Neural cell (in vitro differentiated cells): ENCODE measurements around the gene SET.

ENCODE experiments used
- EP300 ChIP-seq: fragments of 450-650 bp; conservative IDR thresholded peaks from 2 replicates; pipeline ENCODE4 v1.6.1; 2014; ENCODE audit warnings: antibody characterized with exemption, mild to moderate bottlenecking, moderate library complexity; ENCODE audit not compliant: poor library complexity, severe bottlenecking
- EZH2 ChIP-seq: fragments of 200-600, 300-800 bp; shearing (Covaris generic), sonication (generic); IDR thresholded peaks from 2 replicates; pipeline ENCODE4 v1.6.1; 2014; ENCODE audit warnings: antibody characterized with exemption, low read length, borderline replicate concordance, mild to moderate bottlenecking; ENCODE audit not compliant: insufficient read depth, poor library complexity, severe bottlenecking
- POLR2AphosphoS5 ChIP-seq: IDR thresholded peaks from 2 replicates; pipeline ENCODE4 v1.6.1; 2012
- RAD21 ChIP-seq: fragments of 450-650 bp; conservative IDR thresholded peaks from 2 replicates; pipeline ENCODE4 v1.6.1; 2014; ENCODE audit warnings: antibody characterized with exemption, mild to moderate bottlenecking, moderate library complexity
- SMC3 ChIP-seq: fragments of 450-650 bp; conservative IDR thresholded peaks from 2 replicates; pipeline ENCODE4 v1.6.1; 2014; ENCODE audit warnings: antibody characterized with exemption, mild to moderate bottlenecking, moderate library complexity; ENCODE audit not compliant: poor library complexity
- TF ChIP-seq, protein P1 (sequence below): fragments of 450-650 bp; IDR thresholded peaks from 2 replicates; pipeline ENCODE4 v1.5.1; 2014; ENCODE audit warnings: antibody characterized with exemption, mild to moderate bottlenecking, moderate library complexity; ENCODE audit not compliant: poor library complexity, severe bottlenecking
- TF ChIP-seq, protein P2 (sequence below): IDR thresholded peaks from 2 replicates; pipeline ENCODE4 v1.6.1; 2012; ENCODE audit warnings: borderline replicate concordance

DNA sequence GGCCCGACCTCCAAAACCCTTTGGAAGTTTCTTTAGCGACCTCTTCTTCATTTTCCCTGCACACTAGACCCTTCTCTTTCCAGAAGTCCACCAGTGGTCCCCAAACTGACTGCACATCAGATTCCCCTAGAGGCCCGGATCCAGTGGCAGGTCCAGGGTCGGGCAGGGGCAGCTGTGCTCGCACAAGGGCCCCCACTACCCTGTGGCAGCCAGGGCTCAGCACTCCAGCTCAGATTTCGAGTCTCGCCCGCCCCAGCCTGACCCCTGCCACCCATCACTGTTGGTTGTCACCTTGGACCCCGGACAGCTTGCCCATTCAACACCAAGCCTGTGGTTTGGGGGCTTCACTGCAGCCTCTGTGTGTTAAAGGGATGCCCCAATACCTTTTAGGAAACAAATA lies 42.7 kb downstream of the SET start:
- TF ChIP-seq POLR2AphosphoS5 (no peak), EZH2 (no peak), RAD21 (no peak), EP300 (no peak), SMC3 (no peak)
- TF ChIP-seq, protein P1, sequence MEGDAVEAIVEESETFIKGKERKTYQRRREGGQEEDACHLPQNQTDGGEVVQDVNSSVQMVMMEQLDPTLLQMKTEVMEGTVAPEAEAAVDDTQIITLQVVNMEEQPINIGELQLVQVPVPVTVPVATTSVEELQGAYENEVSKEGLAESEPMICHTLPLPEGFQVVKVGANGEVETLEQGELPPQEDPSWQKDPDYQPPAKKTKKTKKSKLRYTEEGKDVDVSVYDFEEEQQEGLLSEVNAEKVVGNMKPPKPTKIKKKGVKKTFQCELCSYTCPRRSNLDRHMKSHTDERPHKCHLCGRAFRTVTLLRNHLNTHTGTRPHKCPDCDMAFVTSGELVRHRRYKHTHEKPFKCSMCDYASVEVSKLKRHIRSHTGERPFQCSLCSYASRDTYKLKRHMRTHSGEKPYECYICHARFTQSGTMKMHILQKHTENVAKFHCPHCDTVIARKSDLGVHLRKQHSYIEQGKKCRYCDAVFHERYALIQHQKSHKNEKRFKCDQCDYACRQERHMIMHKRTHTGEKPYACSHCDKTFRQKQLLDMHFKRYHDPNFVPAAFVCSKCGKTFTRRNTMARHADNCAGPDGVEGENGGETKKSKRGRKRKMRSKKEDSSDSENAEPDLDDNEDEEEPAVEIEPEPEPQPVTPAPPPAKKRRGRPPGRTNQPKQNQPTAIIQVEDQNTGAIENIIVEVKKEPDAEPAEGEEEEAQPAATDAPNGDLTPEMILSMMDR: no peak
- TF ChIP-seq, protein P2, sequence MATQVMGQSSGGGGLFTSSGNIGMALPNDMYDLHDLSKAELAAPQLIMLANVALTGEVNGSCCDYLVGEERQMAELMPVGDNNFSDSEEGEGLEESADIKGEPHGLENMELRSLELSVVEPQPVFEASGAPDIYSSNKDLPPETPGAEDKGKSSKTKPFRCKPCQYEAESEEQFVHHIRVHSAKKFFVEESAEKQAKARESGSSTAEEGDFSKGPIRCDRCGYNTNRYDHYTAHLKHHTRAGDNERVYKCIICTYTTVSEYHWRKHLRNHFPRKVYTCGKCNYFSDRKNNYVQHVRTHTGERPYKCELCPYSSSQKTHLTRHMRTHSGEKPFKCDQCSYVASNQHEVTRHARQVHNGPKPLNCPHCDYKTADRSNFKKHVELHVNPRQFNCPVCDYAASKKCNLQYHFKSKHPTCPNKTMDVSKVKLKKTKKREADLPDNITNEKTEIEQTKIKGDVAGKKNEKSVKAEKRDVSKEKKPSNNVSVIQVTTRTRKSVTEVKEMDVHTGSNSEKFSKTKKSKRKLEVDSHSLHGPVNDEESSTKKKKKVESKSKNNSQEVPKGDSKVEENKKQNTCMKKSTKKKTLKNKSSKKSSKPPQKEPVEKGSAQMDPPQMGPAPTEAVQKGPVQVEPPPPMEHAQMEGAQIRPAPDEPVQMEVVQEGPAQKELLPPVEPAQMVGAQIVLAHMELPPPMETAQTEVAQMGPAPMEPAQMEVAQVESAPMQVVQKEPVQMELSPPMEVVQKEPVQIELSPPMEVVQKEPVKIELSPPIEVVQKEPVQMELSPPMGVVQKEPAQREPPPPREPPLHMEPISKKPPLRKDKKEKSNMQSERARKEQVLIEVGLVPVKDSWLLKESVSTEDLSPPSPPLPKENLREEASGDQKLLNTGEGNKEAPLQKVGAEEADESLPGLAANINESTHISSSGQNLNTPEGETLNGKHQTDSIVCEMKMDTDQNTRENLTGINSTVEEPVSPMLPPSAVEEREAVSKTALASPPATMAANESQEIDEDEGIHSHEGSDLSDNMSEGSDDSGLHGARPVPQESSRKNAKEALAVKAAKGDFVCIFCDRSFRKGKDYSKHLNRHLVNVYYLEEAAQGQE: no peak
